ENCODE results near the gene CAPN11.

CAPN11 gene

DNA sequence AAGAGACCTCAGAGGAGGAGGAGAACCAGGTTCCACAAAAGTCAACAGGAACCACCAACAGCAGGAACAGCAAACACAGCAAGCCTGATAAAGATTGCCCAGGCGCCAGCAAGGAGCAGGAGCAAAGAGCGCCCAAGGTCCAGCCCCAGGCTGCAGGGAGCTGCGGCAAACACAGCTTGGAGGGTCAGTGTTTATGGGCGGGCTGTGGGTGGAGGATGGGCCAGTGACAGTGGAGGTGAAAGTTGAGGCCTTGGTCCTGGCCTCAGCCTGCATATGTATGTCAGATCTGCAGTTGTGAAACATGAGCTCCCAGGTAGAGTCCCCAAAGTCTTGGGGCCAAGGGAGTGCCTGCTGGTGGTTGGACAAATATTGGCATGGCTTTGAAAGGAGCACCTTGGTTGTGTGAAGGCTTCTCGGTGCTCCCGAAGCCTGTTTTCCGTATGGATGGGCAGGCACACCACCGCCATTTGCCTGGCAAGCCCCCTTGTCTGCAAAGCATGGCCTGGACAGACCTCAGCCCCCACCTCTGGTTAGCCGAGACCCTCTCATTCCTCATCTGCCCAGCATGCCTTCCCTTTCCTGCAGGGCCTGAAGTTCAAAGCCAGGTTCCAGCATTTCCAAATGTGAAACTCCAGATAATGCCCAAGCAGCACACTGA is 2.0 kb upstream of the CAPN11 start:
- no peak for DNase-seq (ENCODE audit: low read depth)

DNA sequence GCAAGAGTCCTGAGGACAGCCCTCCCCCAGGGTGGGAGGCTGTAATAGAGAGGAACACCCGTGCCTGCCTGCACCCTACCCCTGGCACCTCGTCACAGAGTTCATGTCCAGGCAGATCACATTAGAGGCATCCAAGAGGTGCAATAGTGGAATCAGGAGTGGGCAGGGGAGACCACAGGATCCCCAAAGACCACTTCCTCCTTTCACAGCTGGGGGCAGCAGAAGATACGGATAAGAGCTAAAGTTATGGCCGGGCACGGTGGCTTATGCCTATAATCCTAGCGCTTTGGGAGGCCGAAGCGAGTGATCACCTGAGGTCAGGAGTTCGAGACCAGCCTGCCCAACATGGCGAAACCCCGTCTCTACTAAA is 1.5 kb upstream of the CAPN11 start:
- DNase-seq (ENCODE audit: low read depth), result no peak

DNA sequence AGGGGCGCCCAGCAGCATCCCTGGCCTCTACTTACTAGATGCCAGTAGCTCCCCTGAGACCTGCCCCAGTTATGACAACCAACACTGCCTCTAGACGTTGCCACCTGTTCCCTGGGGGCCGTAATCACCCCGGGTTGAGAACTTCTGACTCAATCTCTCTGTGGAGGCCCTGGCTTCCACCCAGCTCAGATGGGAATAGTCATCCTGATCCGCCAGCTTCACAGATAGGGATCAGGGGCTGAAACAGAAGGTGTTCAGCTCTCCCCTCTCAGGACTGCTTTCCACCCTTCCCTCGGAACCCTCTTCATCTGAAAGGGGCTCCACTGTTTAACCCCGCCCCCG is 3.3 kb downstream of the CAPN11 start:
- peak; percentile 24 for DNase-seq (ENCODE audit: low read depth)

DNA sequence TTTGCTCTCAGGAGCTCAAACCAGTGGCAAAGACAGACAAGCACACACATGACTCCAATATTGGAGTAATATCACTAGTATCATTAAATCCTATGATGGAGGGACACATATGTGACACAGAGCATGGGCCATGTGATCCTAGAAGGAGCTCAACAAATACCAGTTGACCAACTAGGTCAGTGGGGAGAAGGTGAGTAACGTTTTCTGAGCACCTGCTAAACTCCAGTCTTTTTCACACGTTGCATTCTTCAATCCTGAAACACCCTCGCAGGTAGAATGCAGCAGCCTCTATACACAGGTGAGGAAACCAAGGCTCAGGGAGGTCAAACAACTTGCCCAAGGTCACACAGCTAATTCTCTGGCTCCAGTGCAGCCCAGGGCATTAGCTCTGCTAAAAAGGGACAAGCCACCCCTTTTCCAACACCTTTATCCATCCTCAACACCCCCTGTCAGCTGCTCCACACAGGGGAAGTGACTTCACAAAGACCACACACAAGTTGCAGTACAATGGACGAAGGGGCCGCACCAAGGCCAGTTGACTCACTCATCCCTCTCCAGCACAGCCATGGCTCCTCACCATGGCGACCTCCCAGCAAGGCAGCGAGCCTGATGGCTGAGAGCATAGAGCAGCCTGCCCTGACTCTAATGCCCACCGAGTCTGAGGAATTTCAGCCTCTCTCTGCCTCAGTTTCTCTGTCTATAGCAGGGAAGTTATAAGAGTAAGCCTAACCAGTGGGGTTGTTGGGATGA is 4.4 kb downstream of the CAPN11 start:
- no peak for DNase-seq (ENCODE audit: low read depth)

DNA sequence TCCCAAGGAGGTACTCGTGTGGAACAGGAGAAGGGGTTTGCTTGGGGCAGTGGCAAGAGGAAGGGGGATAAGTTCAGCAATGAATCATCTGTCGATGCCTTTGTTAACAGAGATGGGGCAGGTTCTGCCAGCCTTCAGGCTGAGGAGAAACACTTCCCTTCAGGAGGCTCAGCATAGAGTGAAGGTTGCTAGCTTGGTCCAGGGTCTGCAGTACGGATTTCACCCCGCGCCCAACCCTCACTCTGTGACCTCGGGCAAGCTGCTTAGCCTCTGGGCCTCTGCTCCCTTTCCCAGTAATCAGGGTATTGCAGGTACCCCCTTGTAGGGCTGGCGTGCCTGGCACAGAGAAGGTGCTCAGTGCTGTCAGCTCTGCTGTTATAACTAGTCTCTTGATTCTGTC is 7.5 kb downstream of the CAPN11 start:
- DNase-seq (ENCODE audit: low read depth), result no peak

DNA sequence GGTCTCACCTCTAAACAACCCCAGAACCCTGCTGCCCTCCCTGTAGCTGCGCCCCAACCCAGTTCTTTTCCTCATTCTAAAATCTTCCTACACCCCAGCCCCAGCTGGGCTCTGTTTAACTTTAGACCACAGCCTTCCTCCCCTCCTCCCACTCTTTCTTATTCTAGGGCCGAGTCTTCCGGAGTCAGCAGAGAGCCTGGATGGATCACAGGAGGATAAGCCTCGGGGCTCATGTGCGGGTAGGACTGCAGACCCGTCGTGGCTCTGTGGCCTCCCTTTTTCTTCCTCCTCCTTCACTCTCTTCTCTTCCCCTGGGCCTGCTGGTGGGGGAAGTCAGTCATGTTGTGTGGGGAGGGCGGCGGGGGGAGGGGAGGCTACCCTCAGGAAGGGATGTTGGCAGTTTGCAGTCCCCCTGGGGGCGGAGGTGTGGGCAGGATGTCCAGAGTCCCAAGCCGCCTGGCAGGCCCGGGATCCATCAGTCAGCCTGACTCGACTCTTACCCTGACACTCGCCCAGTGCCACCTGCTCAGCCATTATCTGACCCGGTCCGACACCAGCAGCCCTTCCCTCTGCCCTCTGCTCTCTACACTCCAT is 8.1 kb downstream of the CAPN11 start:
- no peak for DNase-seq (ENCODE audit: low read depth)

DNA sequence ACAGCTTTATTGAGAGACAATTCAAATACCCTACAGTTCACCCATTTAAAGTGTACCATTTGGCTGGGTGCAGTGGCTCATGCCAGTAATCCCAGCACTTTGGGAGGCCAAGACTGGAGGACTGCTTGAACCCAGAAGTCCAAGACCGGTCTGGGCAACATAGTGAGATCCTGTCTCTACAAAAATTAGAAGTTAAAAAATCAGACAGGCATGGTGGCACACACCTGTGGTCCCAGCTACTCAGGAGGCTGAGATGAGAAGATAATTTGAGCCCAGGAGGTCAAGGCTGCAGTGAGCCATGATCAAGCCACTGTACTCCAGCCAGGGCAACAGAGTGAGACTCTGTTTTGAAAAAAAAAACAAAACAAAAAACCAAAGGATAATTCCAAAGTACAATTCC is 8.9 kb downstream of the CAPN11 start:
- DNase-seq (ENCODE audit: low read depth), result no peak

DNA sequence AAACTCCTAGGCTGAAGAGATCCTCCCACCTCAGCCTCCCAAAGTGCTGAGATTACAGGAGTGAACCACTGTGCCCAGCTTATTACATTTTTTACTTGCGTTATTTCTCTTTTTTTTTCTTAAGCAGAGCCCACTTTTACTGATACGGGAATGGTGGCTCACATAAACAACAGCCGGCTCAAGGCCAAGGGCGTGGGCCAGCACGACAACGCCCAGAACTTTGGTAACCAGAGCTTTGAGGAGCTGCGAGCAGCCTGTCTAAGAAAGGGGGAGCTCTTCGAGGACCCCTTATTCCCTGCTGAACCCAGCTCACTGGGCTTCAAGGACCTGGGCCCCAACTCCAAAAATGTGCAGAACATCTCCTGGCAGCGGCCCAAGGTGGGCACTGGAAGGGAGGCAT is 10.5 kb downstream of the CAPN11 start:
- no peak for DNase-seq (ENCODE audit: low read depth)

DNA sequence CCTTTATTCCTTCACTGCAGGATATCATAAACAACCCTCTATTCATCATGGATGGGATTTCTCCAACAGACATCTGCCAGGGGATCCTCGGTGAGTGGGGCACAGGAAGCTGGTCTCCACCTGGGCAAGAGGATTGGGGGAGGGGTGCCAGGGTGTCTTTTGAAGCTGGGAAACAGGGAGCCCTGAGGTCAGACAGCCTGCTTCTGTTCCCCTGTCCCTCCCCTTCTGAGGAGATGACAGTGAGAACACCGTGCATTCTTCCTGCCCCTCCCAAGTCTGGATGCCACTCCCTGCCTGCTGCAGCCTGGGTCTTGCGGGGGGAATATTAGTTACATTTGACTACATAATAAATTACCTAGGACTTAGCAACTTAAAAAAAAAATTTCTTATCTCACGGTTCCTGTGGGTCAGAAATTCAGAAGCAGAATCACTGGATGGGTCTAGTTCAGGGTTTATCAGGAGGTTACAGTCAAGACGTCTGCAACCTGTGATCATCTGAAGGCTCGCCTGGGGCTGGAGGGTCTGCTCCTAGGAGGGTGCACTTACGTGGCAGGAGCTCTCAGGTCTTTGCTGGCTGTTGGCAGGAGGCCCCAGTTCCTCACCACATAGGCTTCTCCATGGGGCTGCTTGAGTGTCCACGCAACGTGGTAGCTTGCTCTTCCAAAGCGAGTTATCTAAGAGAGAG is 11.4 kb downstream of the CAPN11 start:
- no peak for DNase-seq (ENCODE audit: low read depth)

DNA sequence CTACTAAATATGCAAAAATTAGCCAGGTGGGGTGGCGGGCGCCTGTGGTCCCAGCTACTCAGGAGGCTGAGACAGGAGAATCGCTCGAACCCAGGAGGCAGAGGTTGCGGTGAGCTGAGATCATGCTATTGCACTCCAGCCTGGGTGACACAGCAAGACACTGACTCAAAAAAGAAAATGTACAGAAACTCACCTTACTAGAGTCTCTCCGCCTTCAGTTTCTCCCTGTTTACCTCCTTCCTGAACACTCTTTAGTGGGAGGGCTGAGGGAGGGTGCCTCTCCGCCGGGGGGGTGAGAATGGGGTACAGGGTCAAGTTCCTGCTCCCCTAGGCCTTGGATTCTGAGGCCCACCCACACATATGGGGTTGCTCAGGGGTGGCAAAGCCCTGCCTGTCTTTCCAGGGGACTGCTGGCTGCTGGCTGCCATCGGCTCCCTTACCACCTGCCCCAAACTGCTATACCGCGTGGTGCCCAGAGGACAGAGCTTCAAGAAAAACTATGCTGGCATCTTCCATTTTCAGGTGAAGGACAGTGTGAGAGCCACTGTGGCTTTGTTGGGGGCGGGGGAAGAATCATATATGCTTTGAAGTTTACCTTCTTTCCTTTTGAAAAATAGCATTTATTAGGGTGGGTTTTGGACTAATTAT is 13.4 kb downstream of the CAPN11 start:
- DNase-seq (ENCODE audit: low read depth), result no peak

DNA sequence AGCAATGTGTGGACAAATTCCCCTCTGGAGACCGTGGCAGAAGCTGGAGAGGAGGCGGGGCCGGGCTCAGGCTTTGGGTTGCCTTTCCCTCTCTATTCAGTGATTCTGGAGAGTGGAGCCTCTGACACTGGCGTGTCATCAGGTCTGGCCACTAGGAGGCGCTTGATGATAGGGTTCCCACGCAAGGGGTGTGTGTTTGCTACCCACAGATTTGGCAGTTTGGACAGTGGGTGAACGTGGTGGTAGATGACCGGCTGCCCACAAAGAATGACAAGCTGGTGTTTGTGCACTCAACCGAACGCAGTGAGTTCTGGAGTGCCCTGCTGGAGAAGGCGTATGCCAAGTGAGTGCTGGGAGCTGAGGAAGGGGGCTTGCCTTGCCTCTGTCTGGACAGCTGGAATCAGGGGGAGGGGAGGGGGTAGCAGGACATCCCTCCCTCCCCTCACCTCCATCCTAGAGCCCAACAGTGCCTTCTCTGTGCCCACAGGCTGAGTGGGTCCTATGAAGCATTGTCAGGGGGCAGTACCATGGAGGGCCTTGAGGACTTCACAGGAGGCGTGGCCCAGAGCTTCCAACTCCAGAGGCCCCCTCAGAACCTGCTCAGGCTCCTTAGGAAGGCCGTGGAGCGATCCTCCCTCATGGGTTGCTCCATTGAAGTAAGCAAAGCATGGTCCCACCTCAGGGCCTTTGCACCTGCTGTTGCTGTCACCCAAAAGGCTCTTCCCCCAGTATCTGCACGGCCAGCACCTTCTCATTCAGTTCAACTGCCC is 14.3 kb downstream of the CAPN11 start:
- peak; percentile 68 for DNase-seq (ENCODE audit: low read depth)

DNA sequence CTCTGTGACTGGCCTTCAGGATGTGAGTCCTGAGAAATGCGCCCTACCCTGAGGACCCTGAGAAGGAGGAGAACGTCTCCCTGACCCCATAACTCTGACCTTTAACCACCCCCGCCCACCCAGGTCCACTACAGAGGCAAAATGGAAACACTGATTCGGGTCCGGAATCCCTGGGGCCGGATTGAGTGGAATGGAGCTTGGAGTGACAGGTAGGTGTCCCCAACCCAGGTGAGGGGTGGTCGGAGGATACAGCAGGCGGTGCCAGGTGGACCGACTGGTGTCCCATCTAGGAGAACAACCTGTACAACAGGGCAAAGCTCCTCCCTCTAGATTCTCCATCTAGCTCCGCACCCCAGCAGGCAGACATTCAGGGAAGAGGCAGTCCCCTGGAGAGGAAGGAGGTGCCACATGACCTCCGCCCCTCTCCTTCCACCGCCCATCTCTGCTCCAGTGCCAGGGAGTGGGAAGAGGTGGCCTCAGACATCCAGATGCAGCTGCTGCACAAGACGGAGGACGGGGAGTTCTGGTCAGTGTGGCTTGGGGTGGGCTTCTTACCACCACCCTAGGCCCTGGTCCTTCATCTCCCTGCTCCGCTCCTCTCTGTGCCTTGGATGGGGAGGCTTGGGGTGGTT is 17.6 kb downstream of the CAPN11 start:
- no peak for DNase-seq (ENCODE audit: low read depth)

DNA sequence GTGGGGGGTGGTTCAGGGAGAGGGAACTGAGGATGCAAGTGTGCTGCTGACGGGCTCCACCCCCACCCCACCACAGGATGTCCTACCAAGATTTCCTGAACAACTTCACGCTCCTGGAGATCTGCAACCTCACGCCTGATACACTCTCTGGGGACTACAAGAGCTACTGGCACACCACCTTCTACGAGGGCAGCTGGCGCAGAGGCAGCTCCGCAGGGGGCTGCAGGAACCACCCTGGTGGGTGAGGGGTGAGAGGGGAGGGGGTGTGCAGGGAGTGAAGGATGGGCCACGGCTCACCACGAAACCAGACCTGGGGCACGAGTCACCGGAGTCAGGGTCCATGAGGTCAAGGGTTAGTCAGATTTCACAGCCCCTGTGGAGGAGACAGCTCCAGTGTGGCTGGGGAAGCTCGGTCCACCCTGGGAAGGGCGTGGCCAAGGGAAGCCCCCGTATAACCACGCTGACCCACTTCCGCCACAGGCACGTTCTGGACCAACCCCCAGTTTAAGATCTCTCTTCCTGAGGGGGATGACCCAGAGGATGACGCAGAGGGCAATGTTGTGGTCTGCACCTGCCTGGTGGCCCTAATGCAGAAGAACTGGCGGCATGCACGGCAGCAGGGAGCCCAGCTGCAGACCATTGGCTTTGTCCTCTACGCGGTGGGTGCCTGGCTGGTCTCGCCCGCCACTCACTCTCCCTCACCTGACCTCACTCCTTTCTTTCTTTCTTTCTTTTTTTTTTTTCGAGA is 18.3 kb downstream of the CAPN11 start:
- no peak for DNase-seq (ENCODE audit: low read depth)

DNA sequence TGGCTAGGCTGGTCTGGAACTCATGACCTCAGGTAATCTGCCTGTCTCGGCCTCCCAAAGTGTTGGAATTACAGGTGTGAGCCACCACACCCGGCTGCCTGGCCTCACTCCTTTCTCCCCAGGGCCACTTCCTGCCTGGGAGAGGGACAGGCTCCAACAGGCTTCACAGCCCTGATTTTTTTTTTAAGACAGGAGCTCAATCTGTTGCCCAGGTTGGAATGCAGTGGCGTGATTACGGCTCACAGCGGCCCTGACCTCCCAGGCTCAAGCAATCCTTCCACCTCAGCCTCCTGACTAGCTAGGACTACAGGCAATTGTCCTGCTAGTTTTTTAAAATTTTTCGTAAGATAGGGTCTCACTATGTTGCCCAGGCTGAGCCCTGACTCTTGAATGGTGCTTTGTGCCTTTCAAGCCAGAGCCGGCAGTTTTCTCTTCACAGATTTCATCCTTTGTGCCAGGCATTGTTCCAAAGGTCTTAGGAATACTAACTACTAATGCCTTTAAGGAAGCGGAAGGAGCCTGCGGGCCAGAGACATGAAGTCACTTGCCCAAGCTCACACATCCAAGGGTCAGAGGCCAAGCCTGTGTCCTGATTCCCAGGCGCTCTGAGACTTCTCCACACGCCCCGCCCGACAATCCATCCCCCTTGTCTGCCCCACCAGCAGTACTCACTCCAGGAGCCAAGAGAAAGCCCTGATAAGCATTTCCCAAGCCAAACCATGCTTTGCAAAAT is 19.2 kb downstream of the CAPN11 start:
- peak; percentile 63 for DNase-seq (ENCODE audit: low read depth)

DNA sequence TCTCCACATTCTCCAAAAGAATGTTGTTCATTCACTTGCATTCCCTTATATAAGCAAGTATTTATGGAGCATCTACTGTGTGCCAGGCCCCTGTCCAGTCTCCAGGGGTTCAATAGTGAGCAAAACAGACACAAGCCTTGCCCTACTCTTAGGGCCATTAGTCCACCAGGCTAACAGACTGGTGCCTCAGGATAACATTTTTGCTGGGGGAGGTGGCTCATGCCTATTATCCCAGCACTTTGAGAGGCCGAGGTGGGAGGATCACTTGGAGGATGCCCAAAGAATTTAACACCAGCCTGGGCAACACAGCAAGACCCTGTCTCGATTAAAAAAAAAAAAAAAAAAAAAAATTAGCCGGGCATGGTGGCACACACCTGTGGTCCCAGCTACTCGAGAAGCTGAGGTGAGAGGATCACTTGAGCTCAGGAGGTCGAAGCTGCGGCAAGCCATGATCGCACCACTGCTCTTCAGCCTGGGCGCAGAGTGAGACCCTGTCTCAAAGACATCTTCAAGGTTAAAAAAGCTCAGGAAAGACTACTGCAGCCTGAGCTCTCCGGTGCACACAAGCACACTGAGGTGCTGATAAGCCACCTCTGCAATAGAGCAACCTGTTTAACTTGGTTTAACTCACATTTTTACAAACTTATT is 19.9 kb downstream of the CAPN11 start:
- DNase-seq (ENCODE audit: low read depth), result no peak

DNA sequence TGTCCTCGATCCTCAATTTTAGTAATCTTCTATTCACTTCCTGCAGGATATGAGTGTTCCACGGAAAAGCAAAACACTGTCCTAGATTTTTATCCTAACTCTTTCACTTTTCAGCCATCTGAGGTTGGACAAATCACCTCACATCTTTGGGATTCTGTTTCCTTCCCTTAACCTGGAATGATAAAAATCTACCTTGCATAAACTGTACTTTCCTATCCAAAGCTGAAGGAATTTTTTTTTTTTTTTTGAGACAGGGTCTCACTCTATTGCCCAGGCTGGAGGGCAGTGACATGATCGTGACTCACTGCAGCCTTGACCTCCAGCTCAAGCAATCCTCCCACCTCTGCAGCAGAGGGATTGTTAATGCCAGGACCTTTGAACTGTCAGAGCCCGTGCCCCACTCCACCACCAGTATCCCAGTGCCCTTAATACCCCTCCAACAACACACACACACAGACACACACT is 20.5 kb downstream of the CAPN11 start:
- DNase-seq (ENCODE audit: low read depth), result no peak

DNA sequence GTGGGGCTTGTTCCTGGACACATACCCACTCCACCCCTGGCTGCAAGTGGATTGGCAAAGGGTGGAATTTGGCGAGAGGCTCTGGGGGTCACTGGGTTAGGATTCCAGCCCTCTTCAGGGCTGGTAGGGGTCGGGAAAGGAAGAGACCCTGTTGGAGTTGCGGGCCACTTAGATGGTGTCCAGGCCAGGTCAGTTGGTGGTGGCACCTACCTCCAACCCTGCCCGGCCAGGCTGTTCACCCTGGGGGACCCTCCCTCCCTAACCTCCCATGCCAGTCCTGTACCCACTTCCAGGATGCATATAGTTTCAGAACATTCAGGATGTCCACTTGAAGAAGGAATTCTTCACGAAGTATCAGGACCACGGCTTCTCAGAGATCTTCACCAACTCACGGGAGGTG is 21.0 kb downstream of the CAPN11 start:
- no peak for DNase-seq (ENCODE audit: low read depth)

DNA sequence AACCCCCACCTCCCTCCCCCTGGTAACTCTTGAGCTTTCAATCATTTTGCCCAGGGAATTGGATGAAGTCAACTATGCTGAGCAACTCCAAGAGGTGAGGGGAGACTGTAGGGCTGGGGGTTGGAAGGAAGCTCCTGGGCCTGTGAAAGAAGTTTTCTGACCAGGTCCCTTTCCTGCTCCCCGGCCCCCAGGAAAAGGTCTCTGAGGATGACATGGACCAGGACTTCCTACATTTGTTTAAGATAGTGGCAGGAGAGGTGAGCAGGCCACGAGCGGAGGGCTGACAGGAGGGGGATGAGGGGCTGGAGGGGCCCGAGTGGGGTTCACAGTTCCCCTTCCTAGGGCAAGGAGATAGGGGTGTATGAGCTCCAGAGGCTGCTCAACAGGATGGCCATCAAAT is 21.8 kb downstream of the CAPN11 start:
- DNase-seq (ENCODE audit: low read depth), result no peak

DNA sequence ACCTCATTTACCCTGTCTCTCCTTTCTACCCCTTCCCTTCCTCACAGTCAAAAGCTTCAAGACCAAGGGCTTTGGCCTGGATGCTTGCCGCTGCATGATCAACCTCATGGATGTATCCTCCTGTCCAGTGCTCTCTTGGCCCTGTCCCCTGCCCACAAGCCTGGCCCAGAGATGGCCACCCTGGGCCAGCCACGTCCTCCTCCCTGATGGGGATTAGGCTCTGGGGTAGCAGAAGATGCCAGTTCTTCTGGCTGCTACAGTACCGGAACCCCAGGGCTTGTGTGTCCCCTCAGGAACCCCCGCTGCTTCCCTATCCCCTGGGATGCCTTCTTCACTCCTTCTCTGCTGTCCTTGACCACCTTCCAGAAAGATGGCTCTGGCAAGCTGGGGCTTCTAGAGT is 22.3 kb downstream of the CAPN11 start:
- DNase-seq (ENCODE audit: low read depth), result no peak

All from fibroblast of gingiva (primary cell).